H9 (cell line): ENCODE data around the gene LAP3. TPM values are rescaled to one million over a fixed set of nuclear protein-coding genes. Genes with fewer than 3 reads are reported as not detected.

ENCODE experiments used
- DNase-seq: peaks from one replicate; pipeline ENCODE4 v3.0.0-alpha.2; 2017
- H2AFZ ChIP-seq: one replicate; pipeline ENCODE4 v1.6.1; 2013; ENCODE audit warnings: mild to moderate bottlenecking, low read length, control low read depth, moderate library complexity
- H2AK5ac ChIP-seq: 2 replicates; pipeline ENCODE4 v1.6.1; 2013; ENCODE audit warnings: low read length, control low read depth, mixed read lengths; ENCODE audit not compliant: insufficient read length
- H2BK120ac ChIP-seq: one replicate; pipeline ENCODE4 v1.6.1; 2013; ENCODE audit warnings: low read depth, mild to moderate bottlenecking, low read length, control low read depth, inconsistent platforms; ENCODE audit not compliant: poor library complexity, severe bottlenecking
- H2BK12ac ChIP-seq: 2 replicates; pipeline ENCODE4 v1.6.1; 2013; ENCODE audit warnings: low read length, control low read depth, mixed read lengths, low read depth; ENCODE audit not compliant: insufficient read length
- H2BK15ac ChIP-seq: 2 replicates; pipeline ENCODE4 v1.6.1; 2013; ENCODE audit warnings: low read depth, low read length, control low read depth
- H2BK20ac ChIP-seq: one replicate; pipeline ENCODE4 v1.6.1; 2013; ENCODE audit warnings: low read depth, mild to moderate bottlenecking, low read length, control low read depth, inconsistent platforms; ENCODE audit not compliant: poor library complexity, severe bottlenecking
- H2BK5ac ChIP-seq: 2 replicates; pipeline ENCODE4 v1.6.1; 2013; ENCODE audit warnings: low read length, control low read depth, mixed read lengths; ENCODE audit not compliant: insufficient read length
- H3K14ac ChIP-seq: 2 replicates; pipeline ENCODE4 v1.6.1; 2013; ENCODE audit warnings: low read length, control low read depth; ENCODE audit not compliant: insufficient read depth
- H3K18ac ChIP-seq: 2 replicates; pipeline ENCODE4 v1.6.1; 2013; ENCODE audit warnings: low read depth, mild to moderate bottlenecking, mixed read lengths, low read length, control low read depth; ENCODE audit not compliant: insufficient read length
- H3K23ac ChIP-seq: 2 replicates; pipeline ENCODE4 v1.6.1; 2013; ENCODE audit warnings: low read length, control low read depth, mixed read lengths, low read depth; ENCODE audit not compliant: insufficient read length
- H3K23me2 ChIP-seq: 2 replicates; pipeline ENCODE4 v1.6.1; 2013; ENCODE audit warnings: low read depth, mild to moderate bottlenecking, mixed read lengths, low read length, control low read depth; ENCODE audit not compliant: insufficient read length, poor library complexity, severe bottlenecking
- H3K27ac ChIP-seq: 2 replicates; pipeline ENCODE4 v1.5.1; 2013; ENCODE audit warnings: low read length, control low read depth, mixed read lengths, low read depth; ENCODE audit not compliant: insufficient read length
- H3K27me3 ChIP-seq: 2 replicates; pipeline ENCODE4 v1.6.1; 2013; ENCODE audit warnings: low read length, control low read depth, inconsistent platforms; ENCODE audit not compliant: insufficient read depth
- H3K4ac ChIP-seq: 2 replicates; pipeline ENCODE4 v1.6.1; 2013; ENCODE audit warnings: low read depth, mild to moderate bottlenecking, control low read depth, inconsistent platforms, low read length, moderate library complexity
- H3K4me1 ChIP-seq: 2 replicates; pipeline ENCODE4 v1.6.1; 2013; ENCODE audit warnings: low read length, control low read depth, inconsistent platforms; ENCODE audit not compliant: insufficient read depth
- H3K4me2 ChIP-seq: 2 replicates; pipeline ENCODE4 v1.6.1; 2013; ENCODE audit warnings: low read length, control low read depth, mixed read lengths; ENCODE audit not compliant: insufficient read length, insufficient read depth
- H3K56ac ChIP-seq: 2 replicates; pipeline ENCODE4 v1.6.1; 2013; ENCODE audit warnings: low read depth, mild to moderate bottlenecking, mixed read lengths, low read length, control low read depth; ENCODE audit not compliant: insufficient read length
- H3K79me1 ChIP-seq: 2 replicates; pipeline ENCODE4 v1.6.1; 2013; ENCODE audit warnings: low read depth, mild to moderate bottlenecking, moderate library complexity, low read length, control low read depth, inconsistent platforms; ENCODE audit not compliant: insufficient read depth, poor library complexity, severe bottlenecking
- H3K79me2 ChIP-seq: 2 replicates; pipeline ENCODE4 v1.6.1; 2013; ENCODE audit warnings: low read length, control low read depth, inconsistent platforms; ENCODE audit not compliant: insufficient read depth
- H3K9ac ChIP-seq: 2 replicates; pipeline ENCODE4 v1.6.1; 2013; ENCODE audit warnings: low read length, control low read depth, mixed read lengths; ENCODE audit not compliant: insufficient read length; ENCODE audit errors: extremely low read depth
- H3K9me3 ChIP-seq: one replicate; pipeline ENCODE4 v1.6.1; 2013; ENCODE audit warnings: low read depth, low read length, inconsistent platforms; ENCODE audit not compliant: control insufficient read depth
- H3T11ph ChIP-seq: one replicate; pipeline ENCODE4 v1.6.1; 2013; ENCODE audit warnings: mild to moderate bottlenecking, low read length, control low read depth, inconsistent platforms
- H4K20me1 ChIP-seq: one replicate; pipeline ENCODE4 v1.6.1; 2013; ENCODE audit not compliant: control insufficient read depth, insufficient read length, insufficient read depth
- H4K5ac ChIP-seq: 2 replicates; pipeline ENCODE4 v1.6.1; 2013; ENCODE audit warnings: low read depth, mild to moderate bottlenecking, mixed read lengths, low read length, control low read depth; ENCODE audit not compliant: insufficient read length
- H4K8ac ChIP-seq: replicated peaks from 2 replicates; pipeline ENCODE4 v1.6.1; 2013; ENCODE audit warnings: low read length, control low read depth, mixed read lengths, low read depth; ENCODE audit not compliant: insufficient read length
- H4K91ac ChIP-seq: 2 replicates; pipeline ENCODE4 v1.6.1; 2013; ENCODE audit warnings: low read depth, mild to moderate bottlenecking, moderate library complexity, mixed read lengths, low read length, control low read depth; ENCODE audit not compliant: insufficient read length
- H3K27ac Mint-ChIP-seq, 3 experiments: 2 replicates in 2 of 3; 3 replicates in 1 of 3; pipeline ENCODE4 v1.8.0; 2020 to 2021; ENCODE audit warnings: mixed read lengths in 3 of 3, mild to moderate bottlenecking in 1 of 3, moderate library complexity in 1 of 3
- H3K27me3 Mint-ChIP-seq: 2 replicates; pipeline ENCODE4 v1.8.0; 2021; ENCODE audit warnings: low read depth, mild to moderate bottlenecking, moderate library complexity, mixed read lengths
- H3K36me3 Mint-ChIP-seq, 3 experiments: 2 replicates in 2 of 3; 3 replicates in 1 of 3; pipeline ENCODE4 v1.8.0; 2020 to 2021; ENCODE audit warnings: low read depth in 3 of 3, mixed read lengths in 3 of 3; ENCODE audit not compliant: insufficient read depth in 1 of 3
- H3K4me1 Mint-ChIP-seq, 2 experiments: 2 replicates each; pipeline ENCODE4 v1.8.0; 2020; ENCODE audit warnings: mixed read lengths in 2 of 2
- H3K4me3 Mint-ChIP-seq, 2 experiments: 2 replicates in 1 of 2; 3 replicates in 1 of 2; pipeline ENCODE4 v1.8.0; 2020 to 2021; ENCODE audit warnings: mild to moderate bottlenecking in 2 of 2, mixed read lengths in 2 of 2, moderate library complexity in 1 of 2
- H3K9me3 Mint-ChIP-seq, 2 experiments: 2 replicates in 1 of 2; 3 replicates in 1 of 2; pipeline ENCODE4 v1.8.0; 2020; ENCODE audit warnings: mild to moderate bottlenecking in 2 of 2, mixed read lengths in 2 of 2, moderate library complexity in 1 of 2
- WGBS: extraction: QIAGEN DNeasy Blood & Tissue Kit; methylation state at CpG from one replicate; pipeline ENCODE4 v1.1.7; 2013; ENCODE audit warnings: missing lambda C conversion rate, low lambda C conversion rate, mixed read lengths; ENCODE audit not compliant: insufficient read length; ENCODE audit errors: extremely low coverage; 5-methylcytosine and 5-hydroxymethylcytosine counted together
- total RNA-seq: library from RNA; stranded (reverse); gene quantifications from 2 replicates; pipeline ENCODE4 v1.2.1, GENCODE V29; 2021
- TF ChIP-seq, protein P1 (sequence below): fragments of 200-600 bp; sonication (generic); conservative IDR thresholded peaks from 3 replicates; pipeline ENCODE4 v1.8.0; 2021; ENCODE audit warnings: antibody characterized with exemption, mild to moderate bottlenecking

LAP3 gene
- total RNA-seq, 1 experiment from 2014 or later = 53.2 TPM

DNA sequence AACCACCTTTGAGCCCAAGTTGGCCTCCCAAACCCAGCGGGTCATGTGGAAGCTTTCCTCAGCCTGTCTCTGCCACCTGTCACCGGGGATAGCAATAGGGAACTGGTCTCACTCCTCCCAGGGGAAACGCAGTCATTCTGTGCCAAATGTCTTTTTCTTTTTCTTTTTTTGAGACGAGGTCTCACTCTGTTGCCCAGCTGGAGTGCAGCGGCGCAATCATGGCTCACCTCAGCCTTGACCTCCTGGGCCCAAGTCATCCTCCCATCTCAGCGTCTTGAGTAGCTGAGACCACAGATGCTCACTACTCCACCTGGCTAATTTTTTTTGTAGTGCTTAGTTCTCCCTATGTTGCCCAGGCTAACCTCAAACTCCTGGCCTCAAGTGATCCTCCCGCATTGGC, 77.7 kb downstream of the LAP3 start:
- no peak overlapping the region for H2BK5ac ChIP-seq
- H3T11ph ChIP-seq = no peak overlapping the region
- H3K79me2 ChIP-seq = no peaks in the 10 kb centered on the region
- H3K23ac ChIP-seq = no peak overlapping the region
- no peak overlapping the region for H2BK15ac ChIP-seq
- H4K8ac ChIP-seq = no peak overlapping the region
- no peaks in the 10 kb centered on the region for H3K4me1 ChIP-seq
- H4K20me1 ChIP-seq = no peaks in the 10 kb centered on the region
- no peak overlapping the region for H2BK20ac ChIP-seq
- Mint-ChIP-seq H3K36me3 (no peaks in the 10 kb centered on the region), H3K27me3 (peaks cover 8% of the 10 kb centered on the region), H3K9me3 (no peaks in the 10 kb centered on the region; a peak in 2 of 5 replicates), H3K4me3 (no peak overlapping the region), H3K27ac (no peak overlapping the region), H3K4me1 (no peaks in the 10 kb centered on the region)
- H3K9me3 ChIP-seq = no peaks in the 10 kb centered on the region
- no peaks in the 10 kb centered on the region for H3K23me2 ChIP-seq
- H4K91ac ChIP-seq = no peak overlapping the region
- no peak overlapping the region for H3K18ac ChIP-seq
- H3K9ac ChIP-seq = no peak overlapping the region
- no CpG with 5 or more reads among the region's 8 CpGs for WGBS
- no peak overlapping the region for H4K5ac ChIP-seq
- no peak overlapping the region for H2BK12ac ChIP-seq
- no peak overlapping the region for H3K4ac ChIP-seq
- H3K14ac ChIP-seq = no peak overlapping the region
- no peaks in the 10 kb centered on the region for H3K79me1 ChIP-seq
- DNase-seq = no peak
- TF ChIP-seq, protein P1, sequence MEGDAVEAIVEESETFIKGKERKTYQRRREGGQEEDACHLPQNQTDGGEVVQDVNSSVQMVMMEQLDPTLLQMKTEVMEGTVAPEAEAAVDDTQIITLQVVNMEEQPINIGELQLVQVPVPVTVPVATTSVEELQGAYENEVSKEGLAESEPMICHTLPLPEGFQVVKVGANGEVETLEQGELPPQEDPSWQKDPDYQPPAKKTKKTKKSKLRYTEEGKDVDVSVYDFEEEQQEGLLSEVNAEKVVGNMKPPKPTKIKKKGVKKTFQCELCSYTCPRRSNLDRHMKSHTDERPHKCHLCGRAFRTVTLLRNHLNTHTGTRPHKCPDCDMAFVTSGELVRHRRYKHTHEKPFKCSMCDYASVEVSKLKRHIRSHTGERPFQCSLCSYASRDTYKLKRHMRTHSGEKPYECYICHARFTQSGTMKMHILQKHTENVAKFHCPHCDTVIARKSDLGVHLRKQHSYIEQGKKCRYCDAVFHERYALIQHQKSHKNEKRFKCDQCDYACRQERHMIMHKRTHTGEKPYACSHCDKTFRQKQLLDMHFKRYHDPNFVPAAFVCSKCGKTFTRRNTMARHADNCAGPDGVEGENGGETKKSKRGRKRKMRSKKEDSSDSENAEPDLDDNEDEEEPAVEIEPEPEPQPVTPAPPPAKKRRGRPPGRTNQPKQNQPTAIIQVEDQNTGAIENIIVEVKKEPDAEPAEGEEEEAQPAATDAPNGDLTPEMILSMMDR = no peak
- H3K56ac ChIP-seq = no peak overlapping the region
- H3K27me3 ChIP-seq = no peaks in the 10 kb centered on the region; the same call in 1 of the 2 replicates
- H3K27ac ChIP-seq = no peak overlapping the region
- H2BK120ac ChIP-seq = no peak overlapping the region
- H3K4me2 ChIP-seq = no peak overlapping the region
- no peak overlapping the region for H2AFZ ChIP-seq
- H2AK5ac ChIP-seq = no peak overlapping the region
